Activated T-helper 1 cell treated with anti-CD3 and anti-CD28 coated beads, Interleukin-2, amount 50 U/mL, for 16 hours (primary cell): ENCODE data around the gene WBP1.
"Not testable (repeated sequence)": the region's sequence is repeated elsewhere in the genome, so short reads cannot be mapped to it uniquely, and the experiment has no call there.

Experiments used
- DNase-seq, 2 donors: peaks; one replicate each; pipeline ENCODE4 v3.0.0-alpha.2; 2020; ENCODE audit warnings: low read depth in 1 of 2, low spot score in 1 of 2

The WBP1 gene

DNA sequence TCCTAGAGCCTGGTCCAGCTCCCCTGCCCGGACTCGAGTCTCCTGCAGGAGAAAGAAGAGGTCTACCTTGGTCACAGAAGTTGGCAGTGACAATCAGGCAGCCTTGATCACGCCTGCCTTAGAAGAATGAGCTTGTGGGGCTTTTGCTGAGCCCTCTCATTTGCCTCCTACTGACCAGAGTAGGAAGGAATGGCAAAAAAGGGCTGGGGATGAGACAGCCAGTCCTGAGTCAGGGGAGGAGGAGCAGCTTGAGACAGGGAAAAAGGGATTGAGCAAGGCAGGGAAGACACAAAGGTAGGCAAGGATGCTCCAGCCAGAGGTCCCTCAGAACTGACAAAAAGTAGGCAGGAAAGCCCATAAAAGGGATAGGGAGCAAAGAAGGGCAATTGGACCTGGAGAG lies 30.7 kb upstream of the WBP1 start:
- no peak for DNase-seq

DNA sequence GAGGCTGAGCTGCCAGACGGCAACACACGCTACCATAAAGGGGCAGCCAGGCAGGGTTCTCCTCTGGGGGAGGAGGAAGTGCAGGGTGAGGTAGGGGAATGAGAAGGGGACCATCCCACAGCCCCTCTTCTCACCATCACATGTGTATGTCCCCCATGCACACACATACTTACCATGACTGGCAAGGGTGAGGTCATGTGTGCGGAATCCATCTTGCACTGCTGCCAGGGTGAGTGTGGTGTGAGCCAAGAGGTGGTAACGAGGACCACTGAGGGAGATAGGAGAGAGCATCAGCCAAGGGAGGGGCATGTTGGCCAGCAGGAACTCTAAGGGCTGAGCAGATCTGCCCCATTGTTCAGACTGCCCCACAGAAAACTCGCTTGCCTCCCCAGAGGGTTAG lies 29.6 kb upstream of the WBP1 start:
- DNase-seq: no peak

DNA sequence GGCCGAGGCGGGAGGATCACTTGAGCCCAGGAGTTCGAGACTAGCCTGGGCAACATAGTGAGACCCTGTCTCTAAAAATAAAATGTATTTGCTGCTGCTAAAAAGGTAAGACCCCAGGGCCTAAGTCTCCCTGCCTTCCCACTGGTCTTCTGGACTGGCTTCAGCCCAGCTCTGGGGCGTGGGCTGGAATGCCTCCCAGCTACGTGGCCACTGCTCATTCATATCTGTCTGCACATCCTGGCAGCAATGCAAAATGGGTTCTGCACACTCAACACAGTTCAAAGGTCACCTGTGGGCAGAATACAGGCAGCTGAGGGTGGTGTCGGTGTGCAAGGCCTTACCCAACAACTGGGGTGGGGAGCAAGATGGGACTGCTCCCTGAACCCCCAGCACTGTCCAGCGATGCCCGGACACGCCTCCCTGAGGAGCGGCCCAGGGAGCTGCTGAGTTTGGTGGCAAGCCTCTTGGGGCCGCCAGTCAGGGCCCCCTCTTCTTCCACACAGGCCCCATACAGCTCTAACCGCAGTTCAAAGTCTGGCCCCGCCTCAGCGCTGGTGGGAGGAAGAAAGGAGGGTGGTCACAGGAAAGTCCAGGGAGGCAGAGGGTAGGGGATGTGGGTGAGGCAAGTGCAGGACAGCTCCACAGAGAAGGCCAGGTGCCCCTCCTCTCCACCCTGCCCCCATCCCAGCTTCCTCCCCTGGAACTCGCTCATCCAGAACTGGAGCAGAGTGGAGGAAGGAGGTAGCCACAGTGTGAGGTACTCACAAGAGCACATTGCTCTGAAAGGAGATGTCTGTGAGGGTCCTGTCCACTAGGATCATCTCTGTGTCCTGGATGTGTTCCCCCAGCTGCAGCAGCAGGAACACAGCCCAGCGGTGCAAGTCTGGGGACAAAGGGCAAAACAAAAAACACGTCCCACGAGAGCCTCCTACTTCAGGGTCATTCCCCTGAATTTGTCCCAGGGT lies 28.5 kb upstream of the WBP1 start:
- DNase-seq: no peak

DNA sequence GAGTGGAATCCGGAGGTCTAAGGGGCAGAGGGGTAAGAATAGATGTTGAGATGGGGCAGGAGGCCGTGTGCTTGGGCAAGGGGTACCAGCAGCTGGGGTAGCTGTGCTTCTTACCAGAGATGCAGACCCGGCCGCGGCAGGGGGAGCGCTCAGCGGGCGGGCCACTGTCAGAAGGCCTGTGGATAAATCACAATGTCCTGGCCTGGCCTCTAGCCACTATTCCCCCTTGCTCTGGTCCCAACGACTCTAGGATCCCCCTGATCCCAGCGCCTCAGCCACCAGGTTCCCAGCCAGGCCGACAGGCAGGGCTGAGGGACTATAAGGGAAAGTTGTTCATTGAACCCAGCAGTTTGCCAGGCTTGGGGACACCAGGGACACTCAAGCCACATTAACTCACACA lies 27.7 kb upstream of the WBP1 start:
- DNase-seq: no peak

DNA sequence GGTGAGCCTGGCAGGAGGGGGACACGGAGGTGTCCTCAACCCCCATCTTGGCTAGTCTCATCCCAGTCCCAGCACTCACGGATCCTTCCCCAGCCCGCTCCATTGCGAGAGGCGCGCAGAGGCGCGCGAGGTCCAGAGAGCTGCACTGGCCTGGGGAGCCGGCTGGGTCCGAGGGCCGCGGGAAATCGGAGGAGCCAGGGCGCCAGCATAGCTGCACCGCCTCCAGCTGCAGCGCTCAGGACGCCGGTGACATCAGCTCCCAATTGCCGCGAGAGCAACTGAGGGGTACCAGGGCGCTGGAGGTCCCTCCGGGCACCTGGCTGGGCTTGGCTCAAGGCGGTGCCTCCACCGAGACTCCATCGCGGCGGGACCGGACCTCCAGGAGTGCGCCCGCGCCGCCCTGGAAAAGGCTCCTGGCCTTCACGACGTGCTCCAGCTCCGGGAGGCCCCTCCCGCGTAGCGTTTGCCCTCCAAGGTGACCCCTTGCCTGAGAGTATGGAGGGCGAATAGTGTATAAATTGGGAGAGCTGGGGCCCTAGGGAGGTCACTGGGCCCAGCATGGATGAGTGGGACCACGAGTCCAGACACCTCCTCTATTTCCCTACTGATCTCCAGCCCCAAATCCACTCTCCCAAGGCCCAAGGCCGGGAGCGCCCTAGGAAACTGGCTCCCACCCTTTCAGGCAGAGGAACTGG lies 22.0 kb upstream of the WBP1 start:
- DNase-seq: no peak

DNA sequence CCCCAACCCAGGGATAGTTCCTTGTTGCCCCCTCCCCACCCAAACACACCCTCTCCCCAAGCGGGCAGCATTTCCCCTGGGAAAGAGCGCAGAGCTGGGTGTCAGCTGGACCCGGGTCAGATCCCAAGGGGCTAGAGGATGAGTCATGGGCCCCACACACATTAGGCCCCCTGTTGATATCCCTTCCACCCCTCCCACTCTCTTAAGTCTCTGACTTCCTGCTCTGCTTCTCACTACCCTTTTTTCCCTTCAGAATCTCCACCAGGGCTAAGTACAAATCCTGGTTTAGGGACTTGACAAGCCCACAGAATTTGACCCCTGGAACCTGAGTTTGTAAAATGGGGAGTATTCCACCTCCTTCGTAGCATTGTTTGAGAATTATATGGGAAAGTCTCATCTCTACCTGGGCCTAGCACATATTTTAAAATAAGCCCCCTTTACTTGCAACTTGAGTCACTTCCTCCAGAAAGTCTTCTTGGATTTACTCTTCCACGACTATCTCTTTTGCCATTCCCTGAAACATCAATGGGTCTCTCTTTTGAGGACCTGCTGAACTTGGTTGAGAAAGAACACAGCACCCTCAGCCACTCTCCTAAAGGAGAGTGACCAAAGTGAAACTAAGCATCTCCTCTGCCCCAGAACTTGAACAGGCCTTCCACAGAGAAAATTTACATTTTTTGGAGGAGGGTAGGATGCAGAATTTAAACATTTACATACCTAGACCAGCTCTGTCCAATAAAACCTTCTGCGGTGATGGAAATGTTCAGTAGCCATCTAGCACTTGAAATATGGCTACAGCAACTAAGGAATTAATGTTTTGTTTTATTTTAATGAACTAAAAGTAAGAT lies 21.2 kb upstream of the WBP1 start:
- no peak for DNase-seq

DNA sequence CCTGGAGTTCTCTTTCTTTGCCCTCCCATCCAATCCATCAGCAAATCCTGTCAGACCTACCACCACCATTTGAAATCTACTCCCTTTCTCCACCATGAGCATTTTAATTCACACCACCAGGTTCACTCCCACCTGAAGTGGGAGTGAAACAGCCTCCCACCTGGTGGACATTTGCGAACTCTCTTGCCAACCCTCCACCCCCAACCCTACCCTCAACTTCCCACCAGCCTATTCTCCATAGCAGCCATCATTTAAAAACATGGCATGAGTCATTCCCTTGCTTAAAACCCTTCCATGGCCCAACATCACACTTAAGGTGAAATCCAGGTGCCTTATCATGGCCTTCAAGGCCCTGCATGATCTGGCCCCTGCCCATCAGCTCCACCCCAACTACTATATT lies 20.0 kb upstream of the WBP1 start:
- DNase-seq: no peak

DNA sequence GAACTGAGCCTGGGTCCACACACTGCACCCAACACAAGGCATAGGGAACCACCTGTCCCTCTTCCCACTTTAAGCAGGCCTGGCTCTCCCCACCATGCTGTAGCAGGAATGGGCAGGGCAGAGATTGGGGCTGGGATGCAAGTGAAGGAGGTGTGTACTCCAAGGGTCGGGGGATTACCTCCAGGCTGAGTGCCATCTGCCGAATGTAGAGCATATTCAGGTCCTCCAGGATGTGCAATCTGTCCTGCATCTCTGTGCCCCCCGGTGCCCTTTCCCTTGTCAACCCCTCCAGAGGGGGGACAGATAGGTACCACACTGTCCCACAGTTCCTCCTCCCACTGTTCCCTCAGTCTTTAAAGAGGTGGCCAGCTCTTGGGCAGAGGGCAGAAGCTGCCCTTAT lies 18.9 kb upstream of the WBP1 start:
- DNase-seq: no peak

DNA sequence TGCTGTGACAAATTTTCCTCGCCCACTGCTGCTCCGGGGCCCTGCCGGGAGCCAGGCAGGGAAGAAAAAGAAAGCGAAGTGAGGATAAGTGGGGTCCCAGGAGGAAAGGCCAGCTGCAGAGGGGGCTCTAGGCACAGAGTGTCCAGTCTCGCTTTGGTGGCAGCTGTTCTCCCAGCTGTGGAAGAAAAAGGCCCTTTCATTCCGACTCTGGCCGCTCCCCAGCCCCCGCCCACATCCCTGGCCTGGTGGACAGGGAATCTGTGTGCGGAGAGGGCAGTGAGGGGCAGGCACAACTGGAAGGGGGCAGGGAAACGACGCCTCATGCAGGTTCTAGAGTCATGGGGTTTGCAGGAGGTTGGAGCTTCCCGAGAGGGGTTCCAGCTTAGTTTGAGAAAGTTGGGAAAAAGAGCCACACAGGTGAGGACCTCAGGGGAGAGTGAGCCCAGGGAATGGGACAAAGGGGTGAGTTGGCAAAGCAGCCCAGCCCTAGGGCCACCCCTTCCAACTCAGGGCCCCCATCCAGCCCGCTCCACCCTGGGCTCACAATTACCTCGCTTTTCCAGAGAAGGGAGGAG lies 18.3 kb upstream of the WBP1 start:
- DNase-seq: no peak

DNA sequence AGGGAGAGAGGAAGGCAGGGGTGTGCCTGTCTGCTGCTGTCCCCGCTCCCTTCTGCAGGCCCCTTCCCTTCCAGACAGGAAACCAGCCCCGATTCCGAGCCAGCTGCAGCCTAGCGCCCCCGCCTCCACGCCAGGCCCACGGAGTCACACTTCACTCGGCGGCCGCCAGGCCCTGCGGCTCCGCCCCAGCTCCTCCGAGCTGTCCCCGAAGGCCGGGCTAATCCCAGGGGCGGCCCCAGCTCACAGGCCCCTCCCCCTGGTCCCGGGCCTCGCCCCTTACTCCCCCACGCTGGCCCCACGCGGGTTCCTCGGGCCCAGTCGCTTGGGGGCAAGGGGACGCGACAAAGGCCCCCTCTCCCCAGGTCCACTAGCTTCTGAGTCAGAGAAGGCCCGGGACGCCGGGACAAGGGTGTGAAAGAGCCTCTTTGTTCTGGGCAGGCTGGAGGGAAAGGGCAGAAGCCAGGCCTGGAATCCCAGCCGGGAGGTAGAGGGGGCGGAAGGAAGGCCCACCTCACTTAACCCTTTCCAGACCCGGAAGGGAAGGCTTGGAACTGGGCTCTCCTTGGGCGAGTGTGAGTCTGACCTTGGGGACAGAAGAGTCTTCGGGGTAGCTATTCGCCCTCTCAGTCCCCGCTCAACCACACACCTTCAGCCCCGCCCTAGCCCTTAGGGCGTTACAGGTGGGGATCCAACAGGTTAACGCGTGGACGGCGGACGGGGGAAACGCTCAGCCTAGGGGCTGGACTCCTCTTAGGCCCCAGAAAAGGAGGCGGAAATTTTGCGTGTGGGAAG lies 17.7 kb upstream of the WBP1 start:
- DNase-seq: no peak

DNA sequence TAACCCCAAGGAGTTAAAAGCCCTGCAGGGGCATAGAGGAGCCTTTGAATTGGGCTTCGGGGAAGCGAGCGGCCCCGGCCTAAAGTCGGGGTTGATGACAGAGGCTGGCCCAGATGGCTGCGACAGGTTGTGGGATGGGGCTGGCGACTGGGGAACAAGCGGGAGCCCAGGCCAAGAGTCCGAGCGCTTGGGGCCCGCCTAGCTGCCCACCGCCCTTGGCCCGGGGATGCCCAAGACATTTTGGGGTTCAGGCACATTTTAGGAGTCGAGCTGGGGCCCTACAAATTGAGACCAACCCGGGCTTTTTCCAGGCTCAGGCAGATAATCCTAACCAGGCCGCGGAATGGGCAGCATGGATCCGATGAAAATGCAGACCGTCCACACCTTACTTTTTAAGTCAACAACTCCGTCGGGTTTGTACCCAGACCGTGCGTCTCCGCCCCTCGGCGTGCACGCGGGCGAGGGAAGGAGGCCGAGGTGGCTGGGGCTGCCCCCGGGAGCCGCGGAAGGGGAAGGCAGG lies 17.0 kb upstream of the WBP1 start:
- DNase-seq: no peak

DNA sequence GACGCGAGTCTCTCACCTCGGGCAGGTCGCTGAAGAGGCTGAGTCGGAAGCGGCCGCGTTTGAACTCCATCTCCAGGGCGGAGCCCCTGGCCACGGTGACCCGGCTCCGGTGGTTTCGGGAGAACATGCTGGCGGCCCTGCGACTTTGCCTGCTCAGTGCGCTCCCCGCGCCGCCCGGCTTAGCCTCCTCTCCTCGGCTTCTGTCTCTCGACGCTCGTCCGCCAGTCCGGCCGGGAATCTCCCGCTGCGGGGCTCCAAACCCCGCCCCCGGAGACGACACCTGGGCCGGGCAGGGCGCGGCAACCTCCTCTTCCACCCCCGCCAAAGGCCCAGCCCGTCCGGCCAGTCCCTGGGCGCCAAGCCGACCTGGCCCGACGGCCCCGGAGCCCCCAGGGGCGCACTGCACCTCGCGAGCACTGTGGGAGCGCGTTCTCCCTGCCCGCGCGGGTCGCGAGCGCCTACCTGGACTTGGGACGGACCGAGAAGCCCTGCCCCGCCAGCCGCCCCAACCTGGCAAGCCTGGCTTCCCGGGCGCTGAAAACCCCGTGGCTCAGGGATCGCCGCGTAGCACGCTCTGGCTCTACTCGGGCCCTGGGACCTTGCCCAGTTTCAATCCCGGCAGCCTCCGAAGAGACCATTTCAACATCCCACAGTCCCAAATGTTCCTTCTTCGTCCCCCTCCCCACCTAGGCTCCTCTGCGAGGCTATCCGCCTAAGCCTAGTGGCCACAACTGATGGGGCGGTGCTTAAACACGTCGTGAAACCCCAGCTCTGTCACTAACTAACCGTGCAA lies 16.4 kb upstream of the WBP1 start, which contains the start of gene RTKN:
TSS of gene RTKN (minus strand) at position 248 of the 793 bp plus-strand sequence. CDS start at position 127, 121 bp downstream.
- no peak for DNase-seq

DNA sequence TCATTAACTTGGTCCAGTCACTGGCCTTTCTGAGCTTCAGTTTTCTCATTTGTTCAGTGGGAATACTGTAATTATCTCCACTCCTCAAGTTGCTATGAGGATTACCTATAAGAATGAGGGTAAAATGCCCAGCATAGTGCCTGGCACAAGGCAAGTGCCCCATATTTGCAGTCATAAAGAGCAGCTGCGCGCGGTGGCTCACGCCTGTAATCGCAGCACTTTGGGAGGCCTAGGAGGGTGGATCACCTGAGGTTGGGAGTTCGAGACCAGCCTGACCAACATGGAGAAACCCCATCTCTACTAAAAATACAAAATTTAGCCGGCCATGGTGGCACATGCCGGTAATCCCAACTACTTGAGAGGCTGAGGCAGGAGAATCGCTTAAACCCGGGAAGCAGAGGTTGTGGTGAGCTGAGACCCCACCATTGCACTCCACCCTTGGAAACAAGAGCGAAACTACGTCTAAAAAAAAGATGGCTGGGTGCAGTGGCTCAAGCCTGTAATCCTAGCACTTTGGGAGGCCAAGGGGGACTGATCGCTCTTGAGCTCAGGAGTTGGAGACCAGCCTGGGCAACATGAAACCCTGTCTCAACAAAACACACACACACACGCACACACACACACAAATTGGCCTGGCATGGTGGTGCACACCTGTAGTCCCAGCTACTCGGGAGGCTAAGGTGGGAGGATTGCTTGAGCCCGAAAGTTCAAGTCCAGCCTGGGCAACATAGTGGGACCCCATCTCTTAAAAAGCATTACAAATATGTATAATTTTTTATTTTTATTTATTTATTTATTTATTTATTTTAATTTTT lies 15.5 kb upstream of the WBP1 start:
- DNase-seq: not testable (repeated sequence)

DNA sequence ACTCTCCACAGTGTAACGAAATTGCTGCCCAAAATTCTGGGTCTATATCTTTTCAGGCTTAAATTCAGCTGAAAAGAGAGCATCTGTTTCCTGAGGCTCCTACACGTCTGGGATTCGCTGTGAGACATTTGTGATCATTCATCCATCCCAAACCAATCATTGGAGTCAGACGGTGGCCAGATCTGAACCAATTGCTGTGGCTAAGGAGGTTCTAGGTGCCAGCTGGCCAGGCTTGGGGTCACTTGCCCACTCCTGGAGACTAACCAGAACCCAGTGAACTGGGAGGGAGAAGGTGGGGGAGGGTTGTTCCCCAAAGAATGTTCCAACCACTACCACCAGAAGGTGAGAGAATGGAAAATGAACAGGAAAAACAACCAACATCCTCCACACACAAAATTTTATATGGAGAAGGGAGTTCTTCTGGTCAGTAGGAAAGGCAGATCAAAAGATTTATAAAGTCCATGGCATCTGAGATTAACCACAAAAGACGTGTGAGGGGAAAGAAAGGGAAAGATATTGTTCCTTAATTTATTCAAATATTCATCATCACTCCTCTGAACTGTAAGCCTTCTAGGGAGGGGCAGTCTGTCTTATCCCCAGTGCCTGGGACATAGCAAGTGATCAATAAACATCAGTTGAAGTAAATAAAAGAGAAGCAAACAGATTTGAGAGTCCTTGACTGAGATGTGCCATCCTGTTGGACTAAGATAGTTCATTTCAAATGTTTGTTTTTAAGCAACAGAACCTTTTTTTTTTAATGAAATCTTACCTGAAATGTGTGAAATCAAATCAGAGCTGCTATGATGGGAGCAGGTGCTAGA lies 13.5 kb upstream of the WBP1 start:
- DNase-seq: no peak

DNA sequence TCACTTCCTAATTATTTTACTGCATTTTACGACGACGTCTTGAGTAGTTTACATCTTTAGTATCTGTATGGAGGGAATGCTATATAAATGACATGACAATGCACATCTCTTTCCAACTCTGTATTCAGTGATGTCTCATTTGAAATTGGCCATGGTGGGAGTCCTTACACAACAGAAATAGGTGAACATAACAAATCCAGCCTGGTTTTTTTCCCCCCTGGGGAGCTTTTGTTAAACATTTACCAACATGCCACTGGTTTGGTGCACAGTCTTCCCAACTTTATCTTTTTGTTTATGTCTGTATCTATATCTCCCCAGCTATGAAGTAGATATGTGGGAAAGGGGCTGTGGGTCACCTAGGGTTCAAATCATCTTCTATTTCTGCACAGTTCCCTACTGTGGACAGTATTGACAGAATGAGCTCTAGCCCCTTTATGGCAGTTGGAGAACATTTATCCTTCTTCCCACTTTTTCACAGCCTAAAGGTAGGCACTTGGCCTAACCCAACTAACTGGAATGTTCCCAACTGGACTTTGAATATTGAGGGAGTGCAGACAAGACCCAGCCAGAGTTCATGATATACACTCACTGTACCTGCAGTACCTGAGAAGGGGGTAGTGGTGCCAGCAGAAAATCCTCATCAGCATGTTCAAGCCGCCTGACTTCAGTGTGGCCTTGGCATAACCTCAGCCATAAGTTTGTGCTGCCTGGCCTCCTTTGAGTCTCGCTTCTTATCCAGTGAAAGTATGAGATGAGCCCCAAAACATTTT lies 10.8 kb upstream of the WBP1 start:
- no peak for DNase-seq

DNA sequence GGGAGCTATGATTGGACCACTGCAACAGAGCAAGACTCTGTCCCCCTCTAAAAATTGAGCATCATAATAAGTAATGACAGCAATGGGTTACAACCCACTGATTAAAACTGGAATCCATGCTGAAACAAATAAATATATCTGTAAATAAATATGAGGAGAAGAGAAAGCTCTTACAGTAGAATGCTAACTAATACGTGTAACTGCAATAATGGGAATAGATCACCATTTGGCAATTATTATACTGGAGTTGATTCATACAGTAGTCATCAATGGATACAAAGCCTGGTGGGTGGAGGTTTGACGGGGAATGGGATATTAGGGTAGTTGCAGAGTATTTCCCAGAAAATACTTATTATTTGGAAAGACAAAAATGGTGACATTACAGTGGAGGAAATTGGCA lies 9.5 kb upstream of the WBP1 start:
- no peak for DNase-seq
